ENCODE measurements around the gene DKC1.
"Not testable (repeated sequence)": the region's sequence is repeated elsewhere in the genome, so short reads cannot be mapped to it uniquely, and the experiment has no call there.

DKC1 gene

GRCh38 chrX:154793084-154793795 lies 30.6 kb downstream of the DKC1 start:
- DNase-seq (ENCODE audit: low spot score): peak; percentile 54

GRCh38 chrX:154795016-154795415 lies 32.4 kb downstream of the DKC1 start:
- no peak for DNase-seq (ENCODE audit: low spot score)

- no peak for DNase-seq (ENCODE audit: low spot score)
Measured at GRCh38 chrX:154797006-154797405, 34.3 kb downstream of the DKC1 start.

- DNase-seq (ENCODE audit: low spot score): peak; percentile 49
Measured at GRCh38 chrX:154799556-154800348, 37.1 kb downstream of the DKC1 start.

- no peak for DNase-seq (ENCODE audit: low spot score)
Measured at GRCh38 chrX:154800478-154801210, 38.0 kb downstream of the DKC1 start.

- peak; percentile 36 for DNase-seq (ENCODE audit: low spot score)
Measured at GRCh38 chrX:154802947-154803346, 40.3 kb downstream of the DKC1 start.

- no peak for DNase-seq (ENCODE audit: low spot score)
Measured at GRCh38 chrX:154804261-154804956, 41.7 kb downstream of the DKC1 start.

- peak; percentile 85 for DNase-seq (ENCODE audit: low spot score)
Measured at GRCh38 chrX:154804957-154805695, 42.5 kb downstream of the DKC1 start, which contains the start of gene MPP1. Gene MPP1 (minus strand): TSS chrX:154805485. CDS start chrX:154805373, 112 bp downstream.

GRCh38 chrX:154805696-154806091 lies 43.0 kb downstream of the DKC1 start:
- DNase-seq (ENCODE audit: low spot score): no peak

- no peak for DNase-seq (ENCODE audit: low spot score)
Measured at GRCh38 chrX:154806837-154807501, 44.3 kb downstream of the DKC1 start.

GRCh38 chrX:154809939-154810665 lies 47.4 kb downstream of the DKC1 start:
- DNase-seq (ENCODE audit: low spot score): no peak

GRCh38 chrX:154812341-154813101 lies 49.9 kb downstream of the DKC1 start:
- no peak for DNase-seq (ENCODE audit: low spot score)

- DNase-seq (ENCODE audit: low spot score): no peak
Measured at GRCh38 chrX:154813801-154814200, 51.1 kb downstream of the DKC1 start.

GRCh38 chrX:154815274-154815818 lies 52.7 kb downstream of the DKC1 start:
- no peak for DNase-seq (ENCODE audit: low spot score)

GRCh38 chrX:154816326-154816898 lies 53.7 kb downstream of the DKC1 start:
- not testable (repeated sequence) for DNase-seq (ENCODE audit: low spot score)

GRCh38 chrX:154817048-154817618 lies 54.5 kb downstream of the DKC1 start:
- not testable (repeated sequence) for DNase-seq (ENCODE audit: low spot score)

- peak; percentile 34 for DNase-seq (ENCODE audit: low spot score)
Measured at GRCh38 chrX:154818916-154819770, 56.5 kb downstream of the DKC1 start.

All from hematopoietic multipotent progenitor cell treated with erythropoietin and hydrocortisone succinate and interleukin-3 and kit ligand, for 15 days (in vitro differentiated cells).